ENCODE data around the gene CIDEA.
A peak's percentile ranks its signal among the peaks of the same experiment; 100 is the strongest.

The CIDEA gene

GRCh38 chr18:12276736-12277554, 22.8 kb downstream of the CIDEA start:
- peak; percentile 10 for DNase-seq

GRCh38 chr18:12278215-12278671, 24.1 kb downstream of the CIDEA start:
- peak; percentile 22 for DNase-seq

- DNase-seq = peak; percentile 99
These were observed 24.9 kb downstream of the CIDEA start for GRCh38 chr18:12278741-12279682.

GRCh38 chr18:12279781-12280531, 25.8 kb downstream of the CIDEA start:
- no peak for DNase-seq

GRCh38 chr18:12281861-12282260, 27.7 kb downstream of the CIDEA start:
- peak; percentile 42 for DNase-seq

GRCh38 chr18:12282442-12283039, 28.4 kb downstream of the CIDEA start:
- DNase-seq = peak; percentile 93

- DNase-seq = peak; percentile 65
These were observed 29.1 kb downstream of the CIDEA start for GRCh38 chr18:12283256-12283655.

GRCh38 chr18:12283666-12284065, 29.5 kb downstream of the CIDEA start:
- no peak for DNase-seq

GRCh38 chr18:12287131-12287681, 33.0 kb downstream of the CIDEA start:
- DNase-seq = no peak

- peak; percentile 96 for DNase-seq
These were observed 33.7 kb downstream of the CIDEA start for GRCh38 chr18:12287684-12288402.

GRCh38 chr18:12288403-12288755, 34.2 kb downstream of the CIDEA start:
- no peak for DNase-seq

- DNase-seq = no peak
These were observed 35.9 kb downstream of the CIDEA start for GRCh38 chr18:12290086-12290485.

- DNase-seq = no peak
These were observed 37.0 kb downstream of the CIDEA start for GRCh38 chr18:12291161-12291560.

- no peak for DNase-seq
These were observed 37.5 kb downstream of the CIDEA start for GRCh38 chr18:12291690-12292089.

GRCh38 chr18:12293831-12294230, 39.7 kb downstream of the CIDEA start:
- DNase-seq = no peak

GRCh38 chr18:12295389-12296086, 41.4 kb downstream of the CIDEA start:
- DNase-seq = peak; percentile 88

- peak; percentile 77 for DNase-seq
These were observed 41.9 kb downstream of the CIDEA start for GRCh38 chr18:12296087-12296403.

- DNase-seq = peak; percentile 36
These were observed 42.3 kb downstream of the CIDEA start for GRCh38 chr18:12296457-12296856.

- DNase-seq = no peak
These were observed 45.7 kb downstream of the CIDEA start for GRCh38 chr18:12299862-12300261.

GRCh38 chr18:12301263-12302005, 47.3 kb downstream of the CIDEA start:
- no peak for DNase-seq

All from HCEC 1CT (cell line).